Measurements from ENCODE around the gene GPR132. TPM values are rescaled to one million over a fixed set of nuclear protein-coding genes. Genes with fewer than 3 reads are reported as not detected.

The GPR132 gene
- polyA plus RNA-seq, 1 donor (not counting 4 experiments of a cell fraction or from before 2014, with no cell fraction given): not detected

DNA sequence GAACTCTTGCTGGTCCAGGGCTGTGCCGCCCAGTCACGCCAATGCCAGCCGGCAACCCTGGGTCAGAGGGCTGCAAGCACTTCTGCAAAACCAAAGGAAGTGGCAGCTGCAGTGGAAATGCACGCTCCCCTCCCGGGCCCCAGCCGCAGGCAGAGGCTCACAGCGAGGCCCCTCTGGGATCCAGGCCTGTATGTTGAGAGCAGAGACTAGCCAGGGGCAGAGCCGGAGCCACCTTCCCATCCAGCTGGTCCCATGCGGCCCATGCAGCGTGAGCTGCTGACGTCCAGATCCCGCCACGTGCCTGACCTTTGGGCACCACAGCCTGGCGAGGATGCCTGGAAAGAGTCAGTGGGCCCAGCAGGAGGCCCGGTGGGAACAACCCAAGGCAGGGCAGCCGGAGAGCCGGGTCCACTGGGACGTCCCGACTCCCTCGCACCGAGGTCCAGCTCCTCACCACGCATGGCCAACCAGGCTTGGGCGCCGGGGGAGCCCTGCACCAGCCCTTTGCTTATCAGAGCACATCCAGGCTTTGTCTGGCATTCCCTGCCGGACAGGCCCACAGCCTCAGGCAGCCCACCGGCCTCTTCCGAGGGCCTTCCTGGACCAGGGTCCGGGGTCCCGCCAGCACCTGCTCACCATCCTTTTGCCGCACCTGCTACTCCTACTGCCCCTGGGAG lies 4.3 kb downstream of the GPR132 start:
- Histone ChIP-seq H4K20me1 (ENCODE audit: control insufficient read depth, extremely low read depth, insufficient read depth, low read length) (no peaks in the 10 kb centered on the region), H3K4me3 (ENCODE audit: control insufficient read depth in 2 of 3, extremely low read depth in 1 of 3, insufficient read depth in 2 of 3, low read depth in 1 of 3, low read length in 3 of 3) (no peak overlapping the region), H3K36me3 (ENCODE audit: control insufficient read depth in 2 of 2, extremely low read depth in 1 of 2, insufficient read depth in 2 of 2, low read length in 2 of 2) (peaks cover 0 to 5% of the 10 kb centered on the region in 2 experiments), H3K27me3 (ENCODE audit: control insufficient read depth, extremely low read depth, insufficient read depth, low read length) (no peaks in the 10 kb centered on the region), H3K4me1 (ENCODE audit: control insufficient read depth, extremely low read depth, insufficient read depth, low read length) (peaks cover 5% of the 10 kb centered on the region), H3K9me3 (ENCODE audit: control insufficient read depth, low read depth, low read length) (no peaks in the 10 kb centered on the region), H3K27ac (ENCODE audit: control insufficient read depth, insufficient read depth, low read length) (no peak overlapping the region), H3K4me2 (ENCODE audit: control insufficient read depth, extremely low read depth, insufficient read depth, low read depth, low read length) (no peak overlapping the region), H2AFZ (ENCODE audit: control insufficient read depth, low read length) (no peak overlapping the region), H3K79me2 (ENCODE audit: control insufficient read depth, insufficient read depth, low read length) (no peaks in the 10 kb centered on the region), H3K9ac (ENCODE audit: control insufficient read depth, extremely low read depth, insufficient read depth, low read length) (no peak overlapping the region), H3K9me1 (ENCODE audit: control insufficient read depth, extremely low read depth, insufficient read depth, low read length) (no peaks in the 10 kb centered on the region)
- TF ChIP-seq, protein P1, sequence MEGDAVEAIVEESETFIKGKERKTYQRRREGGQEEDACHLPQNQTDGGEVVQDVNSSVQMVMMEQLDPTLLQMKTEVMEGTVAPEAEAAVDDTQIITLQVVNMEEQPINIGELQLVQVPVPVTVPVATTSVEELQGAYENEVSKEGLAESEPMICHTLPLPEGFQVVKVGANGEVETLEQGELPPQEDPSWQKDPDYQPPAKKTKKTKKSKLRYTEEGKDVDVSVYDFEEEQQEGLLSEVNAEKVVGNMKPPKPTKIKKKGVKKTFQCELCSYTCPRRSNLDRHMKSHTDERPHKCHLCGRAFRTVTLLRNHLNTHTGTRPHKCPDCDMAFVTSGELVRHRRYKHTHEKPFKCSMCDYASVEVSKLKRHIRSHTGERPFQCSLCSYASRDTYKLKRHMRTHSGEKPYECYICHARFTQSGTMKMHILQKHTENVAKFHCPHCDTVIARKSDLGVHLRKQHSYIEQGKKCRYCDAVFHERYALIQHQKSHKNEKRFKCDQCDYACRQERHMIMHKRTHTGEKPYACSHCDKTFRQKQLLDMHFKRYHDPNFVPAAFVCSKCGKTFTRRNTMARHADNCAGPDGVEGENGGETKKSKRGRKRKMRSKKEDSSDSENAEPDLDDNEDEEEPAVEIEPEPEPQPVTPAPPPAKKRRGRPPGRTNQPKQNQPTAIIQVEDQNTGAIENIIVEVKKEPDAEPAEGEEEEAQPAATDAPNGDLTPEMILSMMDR (optimal IDR thresholded peaks at IDR 0.05 in 1 of 3, IDR thresholded peaks at IDR 0.05 in 1 of 3, conservative IDR thresholded peaks at IDR 0.05 in 1 of 3; ENCODE audit: extremely low read depth in 1 of 3, insufficient read depth in 2 of 3, low read length in 3 of 3): no peak
- TF ChIP-seq EZH2 (IDR thresholded peaks at IDR 0.05; ENCODE audit: low read length): no peak
- no peak for DNase-seq (ENCODE audit: low read depth, low spot score)
- no peak for FAIRE-seq
- dilution Hi-C loops (cut with MboI; ENCODE audit: extremely low pct_ligation_motif_present, low sequenced_read_pairs): no loop called here

DNA sequence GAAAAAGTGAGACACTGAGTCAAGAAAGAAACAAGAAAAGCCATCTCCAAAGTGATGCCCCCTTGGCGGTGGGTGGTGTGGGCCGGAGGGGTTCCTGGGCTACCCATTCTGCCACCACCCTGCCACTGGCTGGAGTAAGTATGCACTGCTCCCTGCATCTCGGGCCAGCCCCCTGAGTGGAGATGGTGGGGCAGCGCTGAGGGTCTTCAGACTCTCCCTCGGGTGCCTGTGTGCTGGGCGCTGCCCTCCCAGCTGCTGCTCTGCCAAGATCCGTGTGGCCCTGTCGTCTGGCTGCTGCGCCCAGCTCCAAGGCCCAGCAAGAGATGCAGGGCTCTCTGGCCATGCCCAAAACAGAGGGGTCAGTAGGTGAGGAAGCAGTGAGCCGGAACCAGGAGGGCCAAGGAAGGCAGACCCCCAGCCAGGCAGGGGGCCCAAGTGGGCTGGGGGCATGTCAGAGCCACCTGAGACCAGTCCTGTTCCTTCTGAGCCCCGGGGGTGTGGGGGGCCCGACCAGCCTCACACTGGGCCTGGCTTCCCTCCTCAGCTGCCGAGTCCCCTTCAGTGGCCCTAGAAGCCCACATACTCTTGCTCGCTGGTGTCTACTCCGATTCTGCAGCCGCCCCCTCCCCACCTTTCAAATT lies 5.2 kb downstream of the GPR132 start:
- H3K9me1 ChIP-seq (ENCODE audit: control insufficient read depth, extremely low read depth, insufficient read depth, low read length): no peaks in the 10 kb centered on the region
- no peaks in the 10 kb centered on the region for H3K9me3 ChIP-seq (ENCODE audit: control insufficient read depth, low read depth, low read length)
- TF ChIP-seq, protein P1 (optimal IDR thresholded peaks at IDR 0.05 in 1 of 3, IDR thresholded peaks at IDR 0.05 in 1 of 3, conservative IDR thresholded peaks at IDR 0.05 in 1 of 3; ENCODE audit: extremely low read depth in 1 of 3, insufficient read depth in 2 of 3, low read length in 3 of 3): no peak
- no peak for TF ChIP-seq EZH2 (IDR thresholded peaks at IDR 0.05; ENCODE audit: low read length)
- no peak overlapping the region for H3K27ac ChIP-seq (ENCODE audit: control insufficient read depth, insufficient read depth, low read length)
- dilution Hi-C loops (cut with MboI; ENCODE audit: extremely low pct_ligation_motif_present, low sequenced_read_pairs): no loop called here
- H3K4me3 ChIP-seq (ENCODE audit: control insufficient read depth in 2 of 3, extremely low read depth in 1 of 3, insufficient read depth in 2 of 3, low read depth in 1 of 3, low read length in 3 of 3): no peak overlapping the region
- H3K4me2 ChIP-seq (ENCODE audit: control insufficient read depth, extremely low read depth, insufficient read depth, low read depth, low read length): no peak overlapping the region
- no peak overlapping the region for H2AFZ ChIP-seq (ENCODE audit: control insufficient read depth, low read length)
- H3K9ac ChIP-seq (ENCODE audit: control insufficient read depth, extremely low read depth, insufficient read depth, low read length): no peak overlapping the region
- no peak for DNase-seq (ENCODE audit: low read depth, low spot score)
- peaks cover 0 to 9% of the 10 kb centered on the region in 2 experiments for H3K36me3 ChIP-seq (ENCODE audit: control insufficient read depth in 2 of 2, extremely low read depth in 1 of 2, insufficient read depth in 2 of 2, low read length in 2 of 2)
- FAIRE-seq: no peak
- H3K4me1 ChIP-seq (ENCODE audit: control insufficient read depth, extremely low read depth, insufficient read depth, low read length): no peaks in the 10 kb centered on the region
- H4K20me1 ChIP-seq (ENCODE audit: control insufficient read depth, extremely low read depth, insufficient read depth, low read length): no peaks in the 10 kb centered on the region
- no peaks in the 10 kb centered on the region for H3K27me3 ChIP-seq (ENCODE audit: control insufficient read depth, extremely low read depth, insufficient read depth, low read length)
- H3K79me2 ChIP-seq (ENCODE audit: control insufficient read depth, insufficient read depth, low read length): no peaks in the 10 kb centered on the region
